GM10266 (cell line): Measurements from ENCODE around the gene MSL3B.

Experiments
- DNase-seq: peaks from one replicate; pipeline ENCODE4 v3.0.0; 2012; ENCODE audit errors: extremely low spot score
- TF ChIP-seq, protein P1 (sequence below): IDR thresholded peaks from 2 replicates; pipeline ENCODE4 v1.5.1; 2012; ENCODE audit warnings: mild to moderate bottlenecking, low read depth; ENCODE audit not compliant: control insufficient read depth, insufficient read depth; ENCODE audit errors: missing control alignments

The MSL3B gene

GRCh38 chr2:233832869-233833311 lies 35.3 kb downstream of the MSL3B start:
- TF ChIP-seq, protein P1, sequence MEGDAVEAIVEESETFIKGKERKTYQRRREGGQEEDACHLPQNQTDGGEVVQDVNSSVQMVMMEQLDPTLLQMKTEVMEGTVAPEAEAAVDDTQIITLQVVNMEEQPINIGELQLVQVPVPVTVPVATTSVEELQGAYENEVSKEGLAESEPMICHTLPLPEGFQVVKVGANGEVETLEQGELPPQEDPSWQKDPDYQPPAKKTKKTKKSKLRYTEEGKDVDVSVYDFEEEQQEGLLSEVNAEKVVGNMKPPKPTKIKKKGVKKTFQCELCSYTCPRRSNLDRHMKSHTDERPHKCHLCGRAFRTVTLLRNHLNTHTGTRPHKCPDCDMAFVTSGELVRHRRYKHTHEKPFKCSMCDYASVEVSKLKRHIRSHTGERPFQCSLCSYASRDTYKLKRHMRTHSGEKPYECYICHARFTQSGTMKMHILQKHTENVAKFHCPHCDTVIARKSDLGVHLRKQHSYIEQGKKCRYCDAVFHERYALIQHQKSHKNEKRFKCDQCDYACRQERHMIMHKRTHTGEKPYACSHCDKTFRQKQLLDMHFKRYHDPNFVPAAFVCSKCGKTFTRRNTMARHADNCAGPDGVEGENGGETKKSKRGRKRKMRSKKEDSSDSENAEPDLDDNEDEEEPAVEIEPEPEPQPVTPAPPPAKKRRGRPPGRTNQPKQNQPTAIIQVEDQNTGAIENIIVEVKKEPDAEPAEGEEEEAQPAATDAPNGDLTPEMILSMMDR = peak; percentile 13

DNA sequence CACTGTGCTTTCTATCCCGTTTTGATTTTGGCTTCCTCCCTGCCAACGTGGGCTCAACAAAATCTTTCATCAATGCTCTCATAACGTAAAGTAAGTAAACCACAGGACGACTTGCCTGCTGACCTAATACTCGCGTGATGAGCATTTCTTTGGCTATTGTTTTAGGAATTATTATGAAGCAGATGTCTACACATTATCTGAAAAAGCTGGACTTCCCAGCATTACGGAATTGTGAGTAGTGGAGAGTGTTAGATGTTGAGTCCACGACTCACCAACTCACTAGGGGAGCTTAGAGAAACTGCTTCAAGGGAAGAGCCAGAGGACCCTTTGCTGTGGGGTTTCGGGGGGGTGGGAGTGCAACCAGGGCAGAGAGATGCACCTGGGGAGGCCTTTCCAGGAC lies 35.8 kb downstream of the MSL3B start:
- TF ChIP-seq, protein P1 = no peak
- no peak for DNase-seq

More at GRCh38 chr2:233832869-233833311, 35.3 kb downstream of the MSL3B start:
- peak; percentile 33 for DNase-seq

- no peak for DNase-seq
- TF ChIP-seq, protein P1 = no peak
Measured at GRCh38 chr2:233831861-233832260, 36.3 kb downstream of the MSL3B start.

DNA sequence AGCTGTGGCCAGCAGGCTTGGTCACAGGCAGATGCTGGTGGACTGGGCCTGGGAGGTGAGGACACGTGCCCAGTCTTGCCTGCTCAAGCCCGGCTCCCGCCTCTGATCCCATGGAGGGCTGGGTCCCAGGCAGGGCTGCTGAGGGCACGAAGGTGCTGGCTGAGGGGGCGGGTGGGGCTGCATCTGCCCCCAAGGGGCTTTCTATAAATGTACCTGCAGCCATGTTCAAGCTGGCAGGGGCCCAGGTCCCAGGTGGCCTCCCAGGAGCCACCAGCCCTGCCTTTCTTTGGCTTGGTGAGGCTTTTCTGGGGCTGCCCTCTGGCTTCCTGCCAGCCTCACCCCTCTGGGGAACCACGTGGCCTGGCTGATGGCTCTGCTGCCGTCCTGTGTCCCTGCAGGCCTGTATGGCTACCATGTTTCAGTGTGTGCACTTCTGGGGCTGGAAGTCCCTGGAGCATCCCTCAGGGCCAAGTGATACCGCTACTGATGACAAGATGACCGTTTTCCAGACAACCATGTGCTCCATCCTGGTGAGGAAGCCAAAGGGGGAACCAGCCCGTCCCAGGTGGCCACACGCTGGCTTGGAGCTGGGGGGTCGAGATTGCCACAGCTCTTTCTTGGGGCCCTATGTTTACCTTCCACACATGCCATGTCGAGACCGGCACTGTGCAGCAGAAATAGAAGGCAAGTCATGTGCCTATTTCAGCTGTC lies 37.0 kb downstream of the MSL3B start:
- DNase-seq = no peak
- TF ChIP-seq, protein P1 = no peak

- TF ChIP-seq, protein P1 = no peak
- DNase-seq = no peak
Measured at GRCh38 chr2:233830111-233830802, 37.9 kb downstream of the MSL3B start.

DNA sequence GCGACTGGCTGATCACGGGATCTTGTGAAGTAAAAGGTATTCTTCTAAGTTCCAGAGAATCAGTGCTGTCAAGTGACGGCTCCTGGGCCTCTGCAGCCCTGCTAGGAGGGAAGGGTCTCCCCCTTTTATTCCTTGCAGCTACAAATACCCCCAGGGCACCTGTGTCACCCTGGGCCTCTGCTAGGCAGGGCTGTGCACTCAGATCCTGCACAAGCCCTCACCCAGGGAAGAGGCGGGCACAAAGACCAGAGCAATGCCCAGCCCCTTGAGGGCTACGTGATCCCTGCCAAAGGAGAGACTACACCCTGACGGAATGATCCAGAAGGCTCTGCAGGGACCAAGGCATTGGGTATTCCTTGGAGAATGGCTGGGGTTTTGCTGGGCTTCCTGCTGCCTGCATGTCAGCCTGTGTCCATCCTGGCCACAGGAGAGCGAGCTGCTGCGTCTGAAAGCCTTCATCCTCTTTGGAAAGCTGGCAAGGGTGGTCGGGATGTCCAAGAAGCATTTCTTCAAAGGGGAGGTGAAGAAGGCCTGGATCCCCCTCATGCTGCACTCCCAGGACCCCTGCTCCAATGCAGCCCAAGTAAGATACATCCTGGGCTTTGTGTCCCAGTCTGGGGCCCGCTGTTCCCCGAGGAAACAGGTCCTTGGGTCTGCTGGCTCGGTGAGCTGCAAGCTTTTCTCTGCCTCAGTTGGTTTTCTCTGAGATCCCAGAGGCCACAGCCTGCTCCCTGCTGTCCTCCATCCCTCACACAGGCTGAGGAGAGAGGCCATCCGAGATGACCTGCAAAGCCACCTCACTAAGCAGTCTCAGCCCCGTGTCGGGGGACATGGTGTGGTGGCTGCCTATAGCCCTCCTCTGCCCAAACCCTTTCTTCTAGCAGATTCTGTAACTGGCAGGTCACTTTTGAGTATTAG lies 38.7 kb downstream of the MSL3B start:
- no peak for DNase-seq
- TF ChIP-seq, protein P1 = no peak
